Measurements from ENCODE around the gene CRBN.

CRBN gene

DNA sequence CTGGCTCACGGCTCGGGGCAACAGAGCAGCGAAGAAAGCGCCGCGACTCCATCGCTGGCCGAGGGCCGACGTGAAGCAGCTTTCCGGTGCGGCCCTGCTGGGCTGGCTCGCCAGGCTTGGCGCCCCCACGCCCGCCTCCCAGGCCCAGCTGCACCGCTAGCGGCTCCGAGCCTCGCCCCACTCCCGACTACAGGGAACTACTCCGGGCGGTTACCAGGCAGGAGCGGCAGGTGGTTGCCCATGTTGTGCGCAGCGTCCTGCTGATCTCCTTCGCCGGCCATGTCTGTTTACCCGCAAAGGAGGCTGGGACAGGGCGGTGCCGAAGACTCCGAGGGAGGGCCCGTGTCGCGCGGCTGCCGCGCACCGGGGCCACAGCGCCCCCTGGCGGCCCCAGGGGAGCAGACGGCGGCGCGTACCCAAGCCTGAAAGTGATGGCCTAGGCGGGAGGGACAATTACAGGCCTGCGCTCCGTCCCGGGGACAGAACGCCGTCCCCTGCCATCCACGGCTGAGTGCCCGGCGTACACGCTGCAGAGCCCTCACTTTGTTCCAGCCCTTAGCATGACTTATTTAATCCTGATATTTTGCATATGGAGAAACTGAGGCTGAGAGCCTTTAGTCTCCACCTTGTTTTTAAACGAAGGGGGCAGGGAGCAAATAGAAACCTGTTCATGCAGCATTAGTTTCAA lies at the start of gene CRBN:
Gene CRBN, minus strand, starts transcription at position 285 of the 688 bp plus-strand sequence. Its CDS starts 4 bp downstream, at position 281.
- peak; percentile 84 for DNase-seq (ENCODE audit: low read depth)

DNA sequence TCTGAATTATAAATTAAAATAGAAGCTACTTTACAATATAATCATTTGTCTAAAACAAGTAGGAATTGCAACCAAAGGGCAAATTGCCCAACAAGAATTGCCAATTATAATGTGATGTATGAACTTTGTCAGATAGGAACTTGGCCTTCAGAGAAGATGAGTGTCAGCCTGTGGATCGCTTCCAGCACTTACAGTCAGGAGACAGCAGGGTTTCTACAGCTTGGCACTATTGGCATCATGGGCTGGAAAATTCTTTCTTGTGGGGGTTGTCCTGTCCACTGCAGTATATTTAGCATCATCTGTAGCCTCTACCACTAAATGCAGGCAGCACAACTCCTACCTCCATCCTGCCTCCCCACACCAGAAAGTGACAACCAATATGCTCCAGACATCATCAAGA lies 48.1 kb upstream of the CRBN start:
- no peak for DNase-seq (ENCODE audit: low read depth)

DNA sequence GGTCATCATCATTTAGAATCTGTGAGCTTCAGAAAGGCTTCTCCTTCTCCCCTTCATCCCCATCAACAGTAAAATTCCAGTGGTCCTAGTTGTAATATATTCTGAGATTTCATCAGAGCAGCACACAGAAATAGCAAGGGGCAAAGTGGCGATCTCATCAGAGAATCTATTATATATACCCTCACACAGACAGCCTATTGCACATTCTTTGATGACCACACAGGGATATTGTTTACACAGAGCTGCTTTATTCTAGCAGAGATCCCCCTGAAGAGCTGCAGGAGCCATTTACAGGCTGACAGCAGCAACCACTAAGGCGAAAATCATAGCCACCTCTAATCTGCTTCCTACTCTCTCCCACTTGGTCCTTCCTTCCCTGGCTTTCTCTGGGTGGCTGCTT lies 42.0 kb upstream of the CRBN start:
- no peak for DNase-seq (ENCODE audit: low read depth)

DNA sequence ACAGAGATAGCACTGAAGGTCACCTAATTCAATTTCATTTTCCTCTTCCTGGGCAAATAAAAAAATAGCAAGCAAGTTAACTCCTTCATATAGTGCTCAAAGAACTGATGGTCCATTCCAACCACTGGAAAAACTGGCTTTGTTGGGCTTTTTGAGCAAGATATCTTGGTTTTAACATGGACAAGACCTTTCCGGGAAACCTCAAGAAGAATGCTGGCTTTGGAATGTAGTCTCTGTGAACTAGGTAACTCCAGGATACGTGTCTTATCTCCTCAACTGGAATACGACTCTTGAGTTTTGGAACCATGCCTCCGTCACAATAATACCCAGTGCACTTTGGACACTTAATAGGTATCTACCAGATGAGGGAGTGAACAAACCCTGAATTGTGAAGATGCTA lies 36.9 kb upstream of the CRBN start:
- DNase-seq (ENCODE audit: low read depth), result no peak

DNA sequence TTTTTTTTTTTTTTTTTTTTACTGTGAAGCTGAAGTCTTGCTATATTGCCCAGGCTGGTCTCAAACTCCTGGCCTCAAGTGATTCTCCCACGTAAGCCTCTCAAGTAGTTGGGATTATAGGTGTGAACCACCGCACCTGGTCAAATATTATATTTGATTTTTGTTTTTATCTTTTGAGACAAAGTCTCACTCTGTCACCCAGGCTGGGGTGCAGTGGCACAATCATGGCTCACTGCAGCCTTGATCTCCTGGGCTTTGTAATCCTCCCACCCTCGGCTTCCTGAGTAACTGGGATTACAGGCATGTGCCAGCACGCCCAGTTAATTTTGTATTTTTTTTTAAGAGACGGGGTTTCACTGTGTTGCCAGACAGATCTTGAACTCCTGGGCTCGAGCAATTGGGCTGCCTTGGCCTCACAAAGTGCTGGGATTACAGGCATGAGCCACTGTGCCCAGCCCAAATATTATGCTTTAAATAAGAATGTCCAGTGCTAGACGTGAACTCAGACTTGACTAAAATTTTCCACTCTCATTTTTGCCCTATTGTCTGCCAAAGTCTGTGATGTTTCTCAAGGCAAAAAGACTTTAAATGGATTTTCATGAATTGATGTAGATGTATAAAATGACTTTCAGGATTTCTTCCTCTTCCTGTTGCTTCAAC lies 33.4 kb upstream of the CRBN start:
- no peak for DNase-seq (ENCODE audit: low read depth)

DNA sequence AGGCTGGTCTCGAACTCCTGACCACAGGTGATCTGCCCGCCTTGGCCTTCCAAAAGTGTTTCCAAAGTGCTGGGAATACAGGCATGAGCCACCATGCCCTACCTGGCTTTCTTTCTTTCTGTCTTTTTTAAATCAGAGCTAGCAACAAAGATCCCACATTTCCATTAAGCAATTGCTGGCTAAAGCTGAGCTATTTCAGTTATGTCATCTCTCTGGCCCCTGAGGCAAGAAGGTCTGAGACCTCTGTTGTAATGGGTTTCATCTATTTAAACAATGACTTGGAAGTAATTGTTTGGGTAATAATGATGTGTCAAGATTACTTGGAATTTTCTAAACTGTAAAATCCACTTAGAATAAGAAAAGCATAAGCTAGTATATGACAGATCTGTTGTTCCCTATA lies 30.2 kb upstream of the CRBN start:
- DNase-seq (ENCODE audit: low read depth), result no peak

DNA sequence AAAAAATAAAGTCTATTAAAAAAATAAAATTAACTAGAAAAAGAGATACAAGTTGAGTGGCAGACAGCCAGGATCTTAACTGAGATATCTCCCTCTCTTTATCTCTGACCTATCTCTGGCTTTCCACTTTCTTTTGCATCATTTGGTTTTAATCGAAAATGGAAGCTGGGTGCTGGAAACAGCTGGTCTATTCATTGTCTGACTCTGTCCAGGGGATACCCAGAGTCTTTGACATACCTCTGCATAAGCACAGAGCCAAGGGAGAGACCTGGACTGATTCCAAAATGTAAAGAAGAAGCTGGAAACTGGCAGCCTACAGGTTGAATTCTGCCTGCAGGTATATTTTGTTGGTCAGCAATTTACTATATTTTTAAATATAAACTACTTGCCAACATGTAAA lies 29.6 kb upstream of the CRBN start:
- DNase-seq (ENCODE audit: low read depth), result no peak

DNA sequence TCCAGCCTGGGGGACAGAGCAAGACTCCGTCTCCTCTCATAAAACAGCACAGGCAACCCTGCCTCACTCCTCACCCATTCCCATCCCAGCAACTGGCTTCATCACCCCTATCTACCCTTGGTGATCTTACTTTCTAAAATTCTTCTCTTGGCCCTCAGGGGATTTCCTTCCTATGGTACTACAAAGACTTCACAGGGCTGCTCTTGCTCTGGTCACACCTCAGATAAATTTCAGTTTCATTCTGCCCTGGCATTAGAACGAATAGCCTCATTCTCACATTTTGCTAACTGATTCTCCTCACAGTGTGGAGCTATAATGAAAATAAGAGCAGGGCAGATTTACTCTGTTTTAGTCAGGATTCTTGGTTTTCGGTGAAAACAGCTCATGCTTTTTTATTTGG lies 22.1 kb upstream of the CRBN start:
- DNase-seq (ENCODE audit: low read depth), result no peak

DNA sequence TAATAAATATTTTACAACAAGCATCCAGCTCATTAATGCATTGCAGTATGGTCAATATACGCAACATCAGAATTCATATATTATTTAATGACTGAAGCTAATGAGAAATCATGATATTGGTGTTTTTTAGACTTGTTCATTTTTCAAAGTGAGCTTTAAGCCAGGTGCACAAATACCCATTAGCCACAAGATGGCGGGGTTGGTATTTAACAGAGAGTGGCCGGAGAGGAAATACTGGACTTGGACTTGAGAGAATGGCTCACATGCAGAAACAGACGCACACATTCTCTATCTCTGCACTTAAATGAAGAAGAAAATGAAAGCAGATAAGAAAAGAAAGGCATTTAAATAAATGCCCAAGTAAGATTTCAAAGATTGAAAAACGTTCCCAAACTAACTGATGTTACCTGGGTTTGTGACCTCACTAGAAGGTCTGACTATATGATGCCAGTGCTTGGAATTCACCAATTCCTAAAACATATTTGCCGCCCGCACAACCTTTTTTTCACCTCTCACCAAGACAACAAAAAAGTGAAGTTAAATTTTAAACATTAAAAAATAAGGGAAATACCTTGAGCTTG lies 21.2 kb upstream of the CRBN start:
- DNase-seq (ENCODE audit: low read depth), result peak; percentile 60

DNA sequence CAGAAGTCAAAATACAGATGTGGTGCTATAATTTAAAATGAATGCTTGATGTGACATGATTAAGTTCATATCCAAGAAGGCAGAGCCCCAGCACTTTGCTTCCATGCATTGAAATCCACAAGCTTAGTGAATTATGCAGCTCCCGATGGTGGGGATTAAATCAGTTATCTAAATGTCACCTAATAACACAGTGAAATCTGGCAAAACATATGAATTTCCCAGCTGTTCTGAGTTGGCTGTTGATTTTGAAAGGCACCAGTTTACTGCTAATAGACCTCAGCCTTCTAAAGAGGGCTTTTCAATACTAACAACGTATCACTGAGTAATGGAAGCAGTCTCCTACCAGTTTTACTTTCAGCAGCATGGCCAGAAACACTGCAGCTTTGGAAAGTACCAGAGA lies 19.8 kb upstream of the CRBN start:
- no peak for DNase-seq (ENCODE audit: low read depth)

DNA sequence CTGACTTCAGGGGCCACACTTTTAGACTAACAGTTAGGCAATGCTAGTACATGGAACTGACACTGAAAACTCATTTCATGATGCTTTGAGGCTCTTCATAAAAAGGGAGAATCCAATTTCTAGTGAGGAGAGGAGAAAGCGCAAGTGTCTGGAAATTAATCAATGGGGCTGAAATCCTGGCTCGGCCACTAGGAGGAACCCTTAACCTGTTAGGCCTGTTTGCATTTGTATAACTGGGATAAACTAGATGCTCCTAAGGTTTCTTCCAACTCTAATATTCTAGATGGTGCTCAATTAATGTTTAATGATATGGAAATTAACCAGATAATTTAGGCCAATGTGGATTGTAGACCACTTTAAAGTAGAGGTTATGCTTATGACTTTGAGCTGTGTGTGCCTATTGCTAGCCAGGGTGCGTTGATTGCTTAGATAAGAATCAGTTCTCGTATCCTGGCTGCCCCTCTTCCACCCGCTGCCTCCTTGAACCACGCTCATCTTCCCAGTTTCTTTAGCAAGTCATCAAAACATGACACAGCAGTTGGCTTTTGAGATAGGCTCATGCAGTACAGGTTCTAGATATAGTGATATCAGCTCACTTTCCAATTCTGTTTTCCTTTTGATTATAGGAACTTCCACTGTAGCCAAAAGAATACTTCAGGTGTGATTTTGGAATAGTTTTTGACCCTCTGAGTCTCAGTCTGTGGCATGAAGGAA lies 16.8 kb upstream of the CRBN start:
- no peak for DNase-seq (ENCODE audit: low read depth)

DNA sequence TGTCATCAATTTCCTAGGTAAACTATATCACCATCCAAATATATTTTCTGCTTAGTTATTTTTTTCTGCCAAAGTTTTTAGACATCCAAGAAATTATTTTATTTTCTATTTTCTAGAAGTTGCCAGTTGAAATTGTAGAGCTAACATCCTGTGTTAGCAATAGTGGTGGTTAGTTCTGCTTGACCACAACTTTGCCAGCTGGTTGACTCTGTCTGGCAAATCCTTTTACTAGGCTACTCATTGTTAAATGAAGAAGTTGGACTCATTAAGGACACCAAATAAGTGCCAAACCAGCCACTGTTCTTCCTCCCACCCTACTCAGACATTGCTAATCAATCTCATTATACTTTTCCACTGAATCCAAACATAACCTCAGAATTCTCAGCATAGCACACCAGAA lies 15.4 kb upstream of the CRBN start:
- DNase-seq (ENCODE audit: low read depth), result no peak

DNA sequence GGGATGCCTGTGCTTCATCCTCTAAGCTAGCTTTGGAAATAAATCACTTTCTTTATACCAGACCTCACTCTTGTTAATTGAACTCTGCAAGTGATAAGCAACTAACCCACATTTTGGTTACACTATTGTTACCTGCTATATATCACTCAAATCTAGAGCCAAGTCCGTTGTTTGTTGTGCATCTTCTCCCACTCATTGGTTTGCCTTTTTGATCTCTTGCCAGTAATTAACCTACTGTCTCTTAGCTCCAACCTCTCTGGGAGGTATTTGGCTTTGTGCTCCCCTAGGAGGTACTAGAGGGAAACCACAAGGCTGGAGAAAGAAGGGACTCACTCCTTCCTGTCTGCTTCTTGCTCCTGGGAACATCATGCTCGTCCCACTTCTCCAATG lies 12.8 kb upstream of the CRBN start:
- DNase-seq (ENCODE audit: low read depth), result no peak

DNA sequence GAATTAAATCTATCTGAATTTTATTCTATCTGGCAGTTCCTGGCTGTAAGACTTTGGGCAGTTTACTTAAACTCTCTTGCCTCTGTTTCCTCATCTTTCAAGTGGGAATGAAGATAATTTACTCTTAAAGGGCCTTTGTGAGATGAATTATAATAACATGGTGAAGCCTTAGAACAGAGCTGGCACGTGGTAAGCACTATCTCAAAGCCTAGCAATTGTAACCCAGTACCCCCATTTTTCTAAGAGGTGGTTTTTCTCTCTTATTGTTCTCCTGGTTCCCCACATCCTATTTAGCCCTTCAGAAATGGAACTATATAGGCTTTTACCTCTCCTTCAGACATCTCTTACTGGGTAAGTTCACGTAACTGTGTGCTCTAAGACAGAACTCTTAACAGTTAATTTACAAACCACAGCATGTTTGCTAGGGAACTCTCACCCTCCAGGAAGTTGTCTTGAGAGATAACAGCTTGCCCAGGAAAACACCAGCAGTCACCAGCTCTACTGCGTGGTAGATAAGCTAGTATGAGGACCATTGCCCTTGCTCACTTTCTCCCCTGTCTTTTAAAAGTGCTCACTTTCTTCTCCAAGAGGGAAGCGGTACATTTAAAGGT lies 12.3 kb upstream of the CRBN start:
- no peak for DNase-seq (ENCODE audit: low read depth)

DNA sequence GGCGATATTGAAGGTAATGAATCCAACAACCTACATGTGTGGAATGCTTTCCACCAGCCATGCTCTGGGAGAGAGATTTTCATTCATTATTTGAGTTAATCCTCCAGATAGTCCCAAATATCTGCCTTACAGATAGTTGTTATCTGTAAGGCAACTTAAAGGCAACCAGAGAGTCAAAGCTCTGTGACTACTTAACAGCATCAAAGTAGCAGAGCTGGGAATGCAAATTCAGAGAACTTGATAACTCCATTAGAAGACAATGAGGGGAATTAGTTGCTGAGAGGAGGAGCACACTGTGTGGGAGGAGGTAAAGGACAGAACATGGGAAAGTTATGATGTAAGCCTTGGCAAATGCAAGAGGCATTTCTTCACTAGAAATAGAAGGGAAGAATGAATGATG lies 10.5 kb upstream of the CRBN start:
- no peak for DNase-seq (ENCODE audit: low read depth)

DNA sequence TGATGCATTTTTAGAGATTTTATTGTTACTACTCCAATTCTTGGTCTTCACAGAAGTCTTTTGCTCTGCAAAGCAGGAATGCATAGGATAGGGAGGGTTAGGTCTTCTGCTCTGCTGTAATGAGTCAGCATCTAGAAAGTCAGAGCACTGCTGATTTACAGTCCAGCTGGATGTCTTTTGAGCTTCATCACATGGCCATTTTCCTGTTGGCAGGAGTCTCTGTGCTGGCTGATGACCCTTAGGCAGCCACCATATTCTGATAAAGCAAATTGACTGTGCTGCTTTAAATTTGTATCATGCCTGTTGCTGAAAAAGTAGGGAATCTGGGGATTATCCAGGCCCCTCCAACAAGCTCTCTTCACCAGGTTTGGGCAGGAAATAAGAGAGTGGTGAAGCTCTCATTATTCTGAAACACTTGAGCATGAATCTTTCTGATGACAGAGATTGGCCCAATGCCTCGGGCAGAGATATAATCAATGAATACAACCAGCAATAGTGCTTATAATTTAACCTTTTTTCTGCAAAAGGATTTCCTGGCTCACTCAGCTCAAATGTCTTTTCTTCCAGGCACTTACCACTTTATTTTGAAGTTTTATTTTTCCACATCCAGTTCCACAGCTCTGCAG lies 9.7 kb upstream of the CRBN start:
- DNase-seq (ENCODE audit: low read depth), result peak; percentile 12

DNA sequence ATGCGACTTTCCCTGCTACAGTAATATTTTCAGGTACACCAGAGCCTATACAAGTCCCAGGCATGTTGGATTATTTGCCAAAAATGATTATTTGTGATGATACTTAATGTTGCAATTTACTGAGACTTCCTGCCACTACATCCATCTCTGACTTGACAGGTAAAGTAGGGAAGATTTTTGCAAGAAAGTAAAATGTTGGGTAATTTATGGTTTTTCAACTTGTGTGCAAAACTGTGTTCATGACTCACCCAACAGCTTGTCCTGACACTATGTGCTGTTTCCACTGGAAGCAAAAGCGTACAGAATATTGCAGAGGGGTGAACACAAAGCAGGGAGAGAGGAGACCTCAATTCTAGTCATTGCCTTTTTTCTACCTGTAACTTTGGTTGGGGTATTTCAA lies 5.4 kb upstream of the CRBN start:
- no peak for DNase-seq (ENCODE audit: low read depth)

DNA sequence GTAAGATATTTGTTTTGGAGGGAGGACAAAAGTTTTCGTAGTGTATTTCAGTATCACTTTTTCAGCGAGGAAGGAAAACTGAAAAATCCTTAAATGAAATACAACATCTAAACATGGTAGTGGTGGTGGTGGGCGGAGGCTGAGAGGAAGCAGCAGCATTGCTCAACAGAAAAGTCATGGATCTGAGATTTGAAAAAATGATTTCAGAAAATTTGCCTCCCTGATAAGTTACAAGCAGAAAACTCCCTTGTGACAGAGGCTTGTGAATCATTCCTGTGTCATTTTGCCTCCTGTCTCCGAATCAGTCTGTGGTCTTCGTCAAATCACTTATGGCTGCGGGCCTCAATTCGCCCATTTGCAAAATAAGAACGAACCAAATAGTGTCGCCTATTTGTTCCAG lies 965 bp upstream of the CRBN start:
- no peak for DNase-seq (ENCODE audit: low read depth)

DNA sequence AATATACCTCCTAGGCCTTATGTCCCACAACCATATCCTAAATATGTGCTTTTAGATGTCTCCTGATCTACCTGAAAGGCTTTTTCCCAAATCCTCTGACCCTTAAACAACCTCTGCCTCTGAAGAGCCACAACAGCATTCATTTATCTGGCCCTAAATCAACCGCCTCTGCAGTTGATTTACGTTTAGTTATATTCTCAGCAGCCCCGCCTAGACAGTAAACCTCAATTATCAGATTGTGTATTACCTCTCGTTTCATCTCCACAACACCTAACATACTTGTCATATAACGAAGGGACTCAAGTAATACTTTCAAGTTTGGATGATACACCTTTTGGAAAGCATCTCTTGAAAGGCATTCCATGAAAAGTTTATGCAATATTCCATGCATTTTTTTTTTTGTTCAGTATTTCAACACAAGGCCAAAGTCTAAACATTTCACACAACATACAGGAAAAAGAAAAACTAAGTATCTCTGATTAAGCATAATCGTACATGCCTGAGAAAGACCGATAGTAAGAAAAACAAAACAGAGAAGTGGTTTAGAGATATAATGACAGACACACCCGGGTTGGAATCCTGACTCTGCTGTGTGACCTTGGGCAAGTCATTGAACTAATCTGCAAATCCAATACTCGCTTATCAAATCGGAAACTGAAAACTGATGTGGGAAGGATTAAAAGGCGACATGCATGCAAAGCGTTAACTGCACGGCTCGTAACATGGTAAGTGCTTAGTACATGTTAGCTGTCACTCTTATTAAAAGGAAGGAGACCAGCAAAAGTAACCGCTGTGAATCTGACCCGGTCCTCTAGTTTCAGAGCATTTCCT lies 778 bp downstream of the CRBN start:
- DNase-seq (ENCODE audit: low read depth), result no peak

DNA sequence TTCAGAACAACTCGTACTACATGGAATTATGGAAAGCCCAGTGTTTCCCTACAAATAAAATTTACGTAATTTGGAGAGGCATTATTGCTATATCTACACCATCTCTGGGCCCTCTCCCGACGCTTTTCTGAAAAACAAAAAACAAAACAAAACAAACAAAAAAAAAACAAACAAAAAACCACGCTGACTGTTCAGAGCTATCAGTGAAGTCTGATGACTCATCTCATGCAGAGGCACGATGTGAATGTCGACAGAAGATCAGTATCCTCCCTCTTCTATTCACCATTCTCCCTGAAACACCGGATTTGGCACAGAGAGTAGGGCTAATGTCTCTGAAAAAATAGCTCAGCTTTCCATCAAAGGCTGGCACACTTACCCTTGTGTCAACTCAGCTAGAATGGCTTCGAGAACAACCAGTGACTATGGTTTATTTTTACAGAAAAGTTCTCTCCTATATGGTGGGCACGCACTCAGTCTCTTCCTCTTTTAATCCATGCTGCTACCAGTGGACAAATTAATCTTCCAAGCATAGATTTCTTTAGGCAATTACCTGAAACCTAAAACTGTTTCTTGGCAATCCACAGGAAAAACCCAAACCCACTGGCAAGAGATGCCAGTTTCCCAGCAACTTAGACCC lies 1.5 kb downstream of the CRBN start:
- DNase-seq (ENCODE audit: low read depth), result peak; percentile 7

DNA sequence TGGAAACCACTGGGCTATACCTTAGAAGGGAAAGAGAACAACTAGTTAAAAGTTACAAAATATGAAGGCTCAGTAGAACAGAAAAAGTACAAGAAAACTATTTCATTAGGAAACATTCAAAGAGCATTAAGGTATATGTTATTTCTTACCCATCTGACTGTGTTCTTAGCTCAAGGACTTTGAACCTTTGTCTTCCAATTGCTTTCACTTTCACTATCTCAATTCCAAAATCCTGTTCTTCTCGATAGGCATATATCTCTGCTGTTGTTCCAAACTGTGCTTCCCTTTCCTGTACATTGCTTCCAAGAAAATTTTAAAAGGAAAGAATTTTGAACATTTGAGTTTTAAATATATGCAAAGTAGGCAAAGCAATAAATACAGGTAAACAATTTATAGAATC lies 6.9 kb downstream of the CRBN start:
- DNase-seq (ENCODE audit: low read depth), result no peak

Data from EH (cell line).